Measurements from ENCODE around the gene FILIP1L.

- TF ChIP-seq CTCF (IDR thresholded peaks at IDR 0.05; ENCODE audit: low read length) (no peak), EZH2 (optimal IDR thresholded peaks at IDR 0.05; ENCODE audit: low read depth, low read length) (no peak), EZH2phosphoT487 (IDR thresholded peaks at IDR 0.05; ENCODE audit: low read length) (no peak)
Measured at GRCh38 chr3:99892332-99892731, 222.0 kb downstream of the FILIP1L start.

All from MM.1S (cell line).